Activated CD4-positive, alpha-beta T cell treated with anti-CD3 and anti-CD28 coated beads, Interleukin-2, amount 50 U/mL, for 1 hour (primary cell): ENCODE measurements around the gene NAPSA.

Source experiments
- DNase-seq: peaks from one replicate; pipeline ENCODE4 v3.0.0-alpha.2; 2020

NAPSA gene

GRCh38 chr19:50313812-50314536, 51.5 kb downstream of the NAPSA start:
- no peak for DNase-seq

DNA sequence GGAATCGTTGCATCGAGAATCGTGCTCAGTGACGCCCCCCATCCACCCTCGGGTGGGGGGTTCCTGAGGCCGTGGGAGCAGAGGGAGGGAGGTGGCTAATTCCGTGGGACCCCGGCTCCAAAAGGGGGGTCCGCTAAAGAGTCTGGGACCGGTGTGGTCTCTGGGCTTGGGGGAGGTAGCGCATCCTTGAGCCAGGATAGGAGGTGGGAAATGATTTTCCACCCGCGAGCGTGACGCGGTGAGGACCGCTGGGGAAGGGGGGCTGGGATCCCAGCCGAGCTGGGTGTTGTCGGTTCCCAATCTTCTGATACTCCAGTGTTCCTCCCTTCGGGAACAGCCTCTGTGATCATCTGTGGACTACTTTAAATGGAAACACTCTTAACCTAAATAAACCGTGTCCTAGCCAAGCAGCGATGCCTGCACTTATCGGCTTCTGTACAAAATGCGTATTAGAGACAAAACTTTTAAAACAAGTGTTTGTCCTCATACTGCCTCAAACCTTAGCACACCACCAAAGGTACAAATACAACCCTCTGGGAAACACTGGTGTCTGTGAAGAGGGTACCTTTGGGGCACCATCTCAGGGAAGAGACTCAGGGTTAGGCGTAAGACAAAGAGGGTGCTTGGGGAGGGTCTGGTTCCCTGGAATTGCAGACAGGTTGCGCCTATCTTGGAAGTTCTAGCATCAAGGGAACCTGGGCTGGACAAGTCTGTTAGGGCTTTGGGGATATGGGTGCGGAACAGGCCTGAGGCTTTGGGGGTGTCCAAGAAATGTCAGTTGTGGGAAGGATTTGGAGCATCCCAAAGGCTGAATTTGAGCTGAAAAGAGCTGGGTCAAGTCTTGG, 52.2 kb downstream of the NAPSA start:
- no peak for DNase-seq

GRCh38 chr19:50311723-50312635, 53.5 kb downstream of the NAPSA start:
- no peak for DNase-seq

DNA sequence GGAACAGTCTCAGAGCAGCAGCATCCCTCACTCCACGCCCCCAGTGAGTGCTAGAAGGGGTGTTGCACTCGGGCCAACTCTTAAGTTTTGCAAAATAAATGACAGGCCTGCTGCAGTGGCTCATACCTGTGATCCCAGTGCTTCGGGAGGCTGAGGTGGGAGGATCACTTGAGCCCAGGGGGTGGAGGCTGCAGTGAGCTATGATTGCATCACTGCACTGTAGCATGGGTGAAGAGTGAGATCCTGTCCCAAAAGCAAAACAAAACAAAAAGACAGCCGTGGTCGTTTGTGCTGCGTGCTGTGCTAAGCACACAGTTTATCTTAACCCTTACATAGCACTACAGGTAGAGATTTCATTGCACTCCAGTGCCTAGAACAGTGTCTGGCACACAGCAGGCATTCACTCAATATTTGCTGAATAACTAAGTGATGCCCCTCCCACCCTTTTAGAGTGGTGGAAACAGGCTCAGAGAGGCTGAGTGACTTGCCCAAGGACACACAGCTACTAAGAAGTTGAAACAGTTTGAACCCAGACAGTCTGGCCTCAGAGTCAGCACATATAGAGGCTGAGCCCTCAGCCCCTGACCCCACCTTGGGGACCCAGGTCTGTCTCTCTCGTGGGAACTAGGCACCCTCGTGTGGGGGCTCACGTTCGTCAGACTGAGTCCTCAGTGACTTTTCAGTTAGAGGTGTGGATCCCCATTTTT, 54.5 kb downstream of the NAPSA start:
- no peak for DNase-seq

- DNase-seq, result no peak
Measured at GRCh38 chr19:50309396-50310125, 55.9 kb downstream of the NAPSA start.

DNA sequence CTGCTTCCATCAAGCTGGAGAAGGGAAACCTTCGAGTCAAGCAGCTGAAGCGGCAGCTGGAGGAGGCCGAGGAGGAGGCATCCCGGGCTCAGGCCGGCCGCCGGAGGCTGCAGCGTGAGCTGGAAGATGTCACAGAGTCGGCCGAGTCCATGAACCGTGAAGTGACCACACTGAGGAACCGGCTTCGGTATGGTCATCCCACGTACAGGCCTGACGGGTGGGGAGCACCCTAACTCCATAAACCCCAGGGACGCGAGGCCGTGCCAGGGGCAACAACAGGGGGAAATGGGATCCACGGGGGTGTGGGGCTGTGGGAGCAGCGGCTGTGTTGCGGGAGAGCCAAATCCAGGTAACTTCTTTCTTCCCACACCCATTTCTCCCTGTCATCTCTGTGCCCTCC, 56.4 kb downstream of the NAPSA start:
- DNase-seq, result no peak
